Common myeloid progenitor, CD34-positive (primary cell): Measurements from ENCODE around the gene NELL1.

Source experiments
- CTCF ChIA-PET: fragments of 350-600 bp; sonication (Branson Sonifier 250); formaldehyde crosslinking; loops from one replicate; lab custom pipeline; 2021; ENCODE audit warnings: antibody characterized with exemption; lab: Charles Lee
- POLR2A ChIA-PET: fragments of 350-600 bp; sonication (Branson Sonifier 250); formaldehyde crosslinking; loops from one replicate; lab custom pipeline; 2021; ENCODE audit warnings: antibody characterized with exemption; lab: Charles Lee
- DNase-seq, 3 donors: peaks; one replicate each; pipeline versions ENCODE4 v3.0.0 to v3.0.0-alpha.2; 2013
- H3K27ac ChIP-seq, 2 experiments: 1 replicate in 1 of 2; 2 replicates in 1 of 2; pipeline ENCODE4 v1.7.0; 2013; ENCODE audit warnings: inconsistent platforms in 2 of 2, low read length in 2 of 2, mild to moderate bottlenecking in 2 of 2, low read depth in 1 of 2, moderate library complexity in 1 of 2; ENCODE audit not compliant: severe bottlenecking in 2 of 2, insufficient read depth in 1 of 2, poor library complexity in 1 of 2
- H3K27me3 ChIP-seq, 5 experiments: replicated peaks in 2 of 5; 1 replicate in 3 of 5; 2 replicates in 2 of 5; pipeline versions ENCODE4 v1.6.1 to v1.7.0; 2013; ENCODE audit warnings: low read length in 4 of 5, mild to moderate bottlenecking in 2 of 5, moderate library complexity in 2 of 5, inconsistent platforms in 1 of 5; ENCODE audit not compliant: insufficient read depth in 5 of 5, control insufficient read depth in 4 of 5
- H3K36me3 ChIP-seq, 4 experiments: 1 replicate in 2 of 4; 2 replicates in 2 of 4; pipeline versions ENCODE4 v1.6.1 to v1.7.0; 2013; ENCODE audit warnings: low read length in 3 of 4, control low read depth in 1 of 4, mild to moderate bottlenecking in 1 of 4; ENCODE audit not compliant: control insufficient read depth in 4 of 4, insufficient read depth in 4 of 4
- H3K4me1 ChIP-seq, 4 experiments: 1 replicate in 3 of 4; 2 replicates in 1 of 4; pipeline versions ENCODE4 v1.6.1 to v1.7.1; 2013; ENCODE audit warnings: low read length in 3 of 4, mild to moderate bottlenecking in 3 of 4, control low read depth in 1 of 4, inconsistent platforms in 1 of 4, moderate library complexity in 1 of 4; ENCODE audit not compliant: control insufficient read depth in 4 of 4, insufficient read depth in 4 of 4; ENCODE audit errors: control extremely low read depth in 1 of 4
- H3K4me3 ChIP-seq, 7 experiments: 1 replicate in 4 of 7; 2 replicates in 3 of 7; pipeline versions ENCODE4 v1.5.1 to v1.7.0; 2013; ENCODE audit warnings: mild to moderate bottlenecking in 7 of 7, low read length in 6 of 7, moderate library complexity in 6 of 7, inconsistent platforms in 2 of 7, low read depth in 2 of 7, control low read depth in 1 of 7; ENCODE audit not compliant: insufficient read depth in 4 of 7, control insufficient read depth in 1 of 7; ENCODE audit errors: extremely low read depth in 1 of 7
- H3K9me3 ChIP-seq, 5 experiments: 1 replicate in 4 of 5; 2 replicates in 1 of 5; pipeline versions ENCODE4 v1.6.1 to v1.7.1; 2013; ENCODE audit warnings: low read length in 4 of 5, mild to moderate bottlenecking in 2 of 5, inconsistent platforms in 1 of 5, low read depth in 1 of 5, moderate library complexity in 1 of 5; ENCODE audit not compliant: control insufficient read depth in 4 of 5, insufficient read depth in 2 of 5; ENCODE audit errors: control extremely low read depth in 1 of 5
- WGBS: methylation state at CpG from one replicate; pipeline ENCODE4 v1.1.5; 2013; ENCODE audit not compliant: insufficient coverage; 5-methylcytosine and 5-hydroxymethylcytosine counted together

The NELL1 gene

GRCh38 chr11:21396342-21397008, 727.1 kb downstream of the NELL1 start:
- no peak overlapping the region for H3K27ac ChIP-seq
- H3K36me3 ChIP-seq: no peaks in the 10 kb centered on the region
- WGBS: 75% methylated on average over 2 of the region's 5 CpGs
- H3K4me1 ChIP-seq: peaks cover 0 to 10% (median 3%) of the 10 kb centered on the region in 4 experiments
- H3K27me3 ChIP-seq: no peaks in the 10 kb centered on the region
- ChIA-PET CTCF (no interaction called here), POLR2A (interaction anchor here (0.6 kb wide), 1 partner anchor 1094 kb away, joined by 3 read pairs; no protein-coding TSS in a partner anchor)
- DNase-seq: peak; percentile 14 to 63 (median 46)
- no peaks in the 10 kb centered on the region for H3K9me3 ChIP-seq
- H3K4me3 ChIP-seq: no peak overlapping the region

DNA sequence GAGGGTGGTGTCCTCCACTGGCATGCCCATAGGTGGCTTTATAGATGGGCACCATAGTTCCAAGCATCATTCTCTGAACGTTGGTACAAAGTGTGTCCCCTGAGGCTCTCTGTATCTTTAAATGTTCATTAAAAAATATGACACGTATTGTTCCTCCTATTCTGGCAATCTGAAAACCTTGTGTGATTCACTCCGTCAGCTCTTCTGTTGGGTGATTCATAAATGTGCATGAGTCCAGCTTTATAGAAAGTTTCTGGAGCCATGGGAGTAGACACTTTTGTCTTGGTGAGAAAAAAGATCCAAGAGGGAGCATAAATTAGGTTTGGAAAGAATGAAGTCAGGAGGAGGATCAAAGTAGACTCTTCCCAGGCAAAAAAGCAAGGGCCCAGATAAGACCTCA, 728.8 kb downstream of the NELL1 start:
- H3K4me1 ChIP-seq: peaks cover 0 to 10% (median 3%) of the 10 kb centered on the region in 4 experiments
- DNase-seq: no peak
- no peaks in the 10 kb centered on the region for H3K27me3 ChIP-seq
- H3K36me3 ChIP-seq: no peaks in the 10 kb centered on the region
- WGBS: 92% methylated on average over 3 of the region's 3 CpGs
- no peak overlapping the region for H3K27ac ChIP-seq
- ChIA-PET CTCF (no interaction called here), POLR2A (no interaction called here)
- H3K9me3 ChIP-seq: no peaks in the 10 kb centered on the region
- H3K4me3 ChIP-seq: no peak overlapping the region

GRCh38 chr11:21401496-21401895, 732.1 kb downstream of the NELL1 start:
- H3K4me3 ChIP-seq: no peak overlapping the region
- no peak overlapping the region for H3K27ac ChIP-seq
- H3K9me3 ChIP-seq: no peaks in the 10 kb centered on the region
- no peak for DNase-seq
- WGBS: 100% methylated on average over 1 of the region's 1 CpG
- H3K36me3 ChIP-seq: no peaks in the 10 kb centered on the region
- H3K27me3 ChIP-seq: no peaks in the 10 kb centered on the region
- POLR2A ChIA-PET: no interaction called here
- CTCF ChIA-PET: no interaction called here
- peaks cover 0 to 2% (median 0%) of the 10 kb centered on the region in 4 experiments for H3K4me1 ChIP-seq

- H3K4me1 ChIP-seq: no peaks in the 10 kb centered on the region
- H3K27ac ChIP-seq: no peak overlapping the region
- H3K4me3 ChIP-seq: no peak overlapping the region
- CTCF ChIA-PET: interaction anchor here (1.3 kb wide), 1 partner anchor 109 kb away, joined by 6 read pairs; no protein-coding TSS in a partner anchor
- no peaks in the 10 kb centered on the region for H3K36me3 ChIP-seq
- H3K9me3 ChIP-seq: no peaks in the 10 kb centered on the region
- no peak for DNase-seq
- POLR2A ChIA-PET: no interaction called here
- no peaks in the 10 kb centered on the region for H3K27me3 ChIP-seq
- 100% methylated on average over 1 of the region's 1 CpG for WGBS
Measured at GRCh38 chr11:21402274-21402673, 732.9 kb downstream of the NELL1 start.

GRCh38 chr11:21403069-21403468, 733.7 kb downstream of the NELL1 start:
- H3K36me3 ChIP-seq: no peaks in the 10 kb centered on the region
- no peak overlapping the region for H3K4me3 ChIP-seq
- H3K4me1 ChIP-seq: no peaks in the 10 kb centered on the region
- ChIA-PET POLR2A (no interaction called here), CTCF (interaction anchor here (1.2 to 1.3 kb wide), 2 partner anchors 15 to 109 kb away, joined by 3 to 6 read pairs; no protein-coding TSS in a partner anchor)
- H3K9me3 ChIP-seq: no peaks in the 10 kb centered on the region
- no peaks in the 10 kb centered on the region for H3K27me3 ChIP-seq
- no peak overlapping the region for H3K27ac ChIP-seq
- DNase-seq: no peak

GRCh38 chr11:21405422-21405821, 736.0 kb downstream of the NELL1 start:
- Histone ChIP-seq H3K36me3 (no peaks in the 10 kb centered on the region), H3K27me3 (no peaks in the 10 kb centered on the region), H3K4me3 (no peak overlapping the region), H3K4me1 (no peaks in the 10 kb centered on the region), H3K27ac (no peak overlapping the region), H3K9me3 (peaks cover 0 to 1% (median 0%) of the 10 kb centered on the region in 5 experiments)
- WGBS: 100% methylated on average over 1 of the region's 1 CpG
- POLR2A ChIA-PET: no interaction called here
- CTCF ChIA-PET: no interaction called here
- DNase-seq: no peak

GRCh38 chr11:21410513-21410912, 741.1 kb downstream of the NELL1 start:
- Histone ChIP-seq H3K27me3 (no peaks in the 10 kb centered on the region), H3K4me1 (peaks cover 5 to 21% (median 8%) of the 10 kb centered on the region in 4 experiments), H3K36me3 (no peaks in the 10 kb centered on the region), H3K9me3 (peaks cover 0 to 4% (median 0%) of the 10 kb centered on the region in 5 experiments), H3K4me3 (no peak overlapping the region), H3K27ac (no peak overlapping the region)
- DNase-seq: no peak
- ChIA-PET POLR2A (no interaction called here), CTCF (no interaction called here)
- whole genome bisulfite sequencing: no CpG with 5 or more reads among the region's 5 CpGs
